HEK293 (cell line): ENCODE measurements around the gene ZSWIM4.

Source experiments
- GLIS1 ChIP-seq: fragments of 450-650 bp; formaldehyde crosslinking; IDR thresholded peaks from 2 replicates; pipeline ENCODE4 v1.5.1; 2016; ENCODE audit warnings: missing biosample characterization, missing genetic modification characterization
- HIC1 ChIP-seq: fragments of 450-650 bp; formaldehyde crosslinking; IDR thresholded peaks from 2 replicates; pipeline ENCODE4 v1.5.1; 2016; ENCODE audit warnings: missing biosample characterization, missing genetic modification characterization
- INSM2 ChIP-seq: fragments of 450-650 bp; formaldehyde crosslinking; IDR thresholded peaks from 2 replicates; pipeline ENCODE4 v1.5.1; 2016; ENCODE audit warnings: missing biosample characterization, missing genetic modification characterization
- KLF10 ChIP-seq: fragments of 450-650 bp; IDR thresholded peaks from 2 replicates; pipeline ENCODE4 v1.5.1; 2018; ENCODE audit warnings: missing biosample characterization, mild to moderate bottlenecking, missing genetic modification characterization
- KLF8 ChIP-seq: fragments of 450-650 bp; formaldehyde crosslinking; IDR thresholded peaks from 2 replicates; pipeline ENCODE4 v1.5.1; 2016; ENCODE audit warnings: missing biosample characterization, missing genetic modification characterization
- PBX3 ChIP-seq: sonication (generic); formaldehyde crosslinking; IDR thresholded peaks from 2 replicates; pipeline ENCODE4 v1.8.1; 2022; ENCODE audit warnings: mild to moderate bottlenecking, moderate library complexity, missing genetic modification reagents
- SCRT2 ChIP-seq: fragments of 450-650 bp; formaldehyde crosslinking; IDR thresholded peaks from 2 replicates; pipeline ENCODE4 v1.5.1; 2016; ENCODE audit warnings: missing biosample characterization, missing genetic modification characterization
- SP3 ChIP-seq: fragments of 450-650 bp; formaldehyde crosslinking; IDR thresholded peaks from 2 replicates; pipeline ENCODE4 v1.5.1; 2016; ENCODE audit warnings: missing biosample characterization, missing genetic modification characterization
- SP7 ChIP-seq: fragments of 450-650 bp; formaldehyde crosslinking; IDR thresholded peaks from 2 replicates; pipeline ENCODE4 v1.5.1; 2016; ENCODE audit warnings: missing biosample characterization, missing genetic modification characterization
- TRIM28 ChIP-seq: IDR thresholded peaks from 2 replicates; pipeline ENCODE4 v1.6.1; 2011; ENCODE audit warnings: low read length, control low read depth, borderline replicate concordance
- ZBTB8A ChIP-seq: fragments of 450-650 bp; formaldehyde crosslinking; IDR thresholded peaks from 2 replicates; pipeline ENCODE4 v1.5.1; 2016; ENCODE audit warnings: missing biosample characterization, missing genetic modification characterization
- ZEB2 ChIP-seq: fragments of 450-650 bp; formaldehyde crosslinking; IDR thresholded peaks from 2 replicates; pipeline ENCODE4 v1.5.1; 2016; ENCODE audit warnings: missing biosample characterization, missing genetic modification characterization
- ZFHX2 ChIP-seq: fragments of 450-650 bp; formaldehyde crosslinking; conservative IDR thresholded peaks from 2 replicates; pipeline ENCODE4 v1.5.1; 2016; ENCODE audit warnings: missing biosample characterization, missing genetic modification characterization
- ZFP37 ChIP-seq: fragments of 450-650 bp; formaldehyde crosslinking; IDR thresholded peaks from 2 replicates; pipeline ENCODE4 v1.5.1; 2016; ENCODE audit warnings: missing biosample characterization, missing genetic modification characterization
- ZFP69B ChIP-seq: fragments of 450-650 bp; formaldehyde crosslinking; IDR thresholded peaks from 2 replicates; pipeline ENCODE4 v1.5.1; 2016; ENCODE audit warnings: missing biosample characterization, missing genetic modification characterization
- ZIC2 ChIP-seq: fragments of 450-650 bp; formaldehyde crosslinking; IDR thresholded peaks from 2 replicates; pipeline ENCODE4 v1.5.1; 2016; ENCODE audit warnings: missing biosample characterization, missing genetic modification characterization
- ZNF146 ChIP-seq: fragments of 450-650 bp; formaldehyde crosslinking; IDR thresholded peaks from 2 replicates; pipeline ENCODE4 v1.5.1; 2016; ENCODE audit warnings: missing biosample characterization, missing genetic modification characterization
- ZNF214 ChIP-seq: fragments of 450-650 bp; formaldehyde crosslinking; IDR thresholded peaks from 2 replicates; pipeline ENCODE4 v1.5.1; 2017; ENCODE audit warnings: missing biosample characterization, mild to moderate bottlenecking, missing genetic modification characterization, borderline replicate concordance
- ZNF221 ChIP-seq: fragments of 450-650 bp; formaldehyde crosslinking; IDR thresholded peaks from 2 replicates; pipeline ENCODE4 v1.5.1; 2017; ENCODE audit warnings: missing biosample characterization, missing genetic modification characterization, borderline replicate concordance
- ZNF239 ChIP-seq: fragments of 450-650 bp; formaldehyde crosslinking; IDR thresholded peaks from 2 replicates; pipeline ENCODE4 v1.5.1; 2016; ENCODE audit warnings: missing biosample characterization, missing genetic modification characterization
- ZNF280D ChIP-seq: fragments of 450-650 bp; formaldehyde crosslinking; IDR thresholded peaks from 2 replicates; pipeline ENCODE4 v1.5.1; 2016; ENCODE audit warnings: missing biosample characterization, missing genetic modification characterization
- ZNF37A ChIP-seq: fragments of 450-650 bp; IDR thresholded peaks from 2 replicates; pipeline ENCODE4 v1.5.1; 2018; ENCODE audit warnings: missing biosample characterization, missing genetic modification characterization
- ZNF394 ChIP-seq: fragments of 450-650 bp; formaldehyde crosslinking; IDR thresholded peaks from 2 replicates; pipeline ENCODE4 v1.5.1; 2016; ENCODE audit warnings: missing biosample characterization, missing genetic modification characterization, mild to moderate bottlenecking, moderate library complexity, borderline replicate concordance
- ZNF398 ChIP-seq: fragments of 450-650 bp; formaldehyde crosslinking; IDR thresholded peaks from 2 replicates; pipeline ENCODE4 v1.5.1; 2017; ENCODE audit warnings: missing biosample characterization, missing genetic modification characterization
- ZNF423 ChIP-seq: fragments of 450-650 bp; formaldehyde crosslinking; IDR thresholded peaks from 2 replicates; pipeline ENCODE4 v1.5.1; 2016; ENCODE audit warnings: missing biosample characterization, missing genetic modification characterization
- ZNF596 ChIP-seq: fragments of 450-650 bp; IDR thresholded peaks from 2 replicates; pipeline ENCODE4 v1.5.0; 2018; ENCODE audit warnings: missing biosample characterization, mild to moderate bottlenecking, missing genetic modification characterization, moderate library complexity
- ZNF654 ChIP-seq: fragments of 450-650 bp; formaldehyde crosslinking; IDR thresholded peaks from 2 replicates; pipeline ENCODE4 v1.5.1; 2016; ENCODE audit warnings: low read depth, missing biosample characterization, missing genetic modification characterization
- ZNF785 ChIP-seq: fragments of 450-650 bp; formaldehyde crosslinking; IDR thresholded peaks from 2 replicates; pipeline ENCODE4 v1.5.1; 2016; ENCODE audit warnings: missing biosample characterization, missing genetic modification characterization
- ZNF843 ChIP-seq: fragments of 450-650 bp; formaldehyde crosslinking; IDR thresholded peaks from 2 replicates; pipeline ENCODE4 v1.5.1; 2016; ENCODE audit warnings: missing biosample characterization, missing genetic modification characterization
- ZSCAN30 ChIP-seq: fragments of 450-650 bp; IDR thresholded peaks from 2 replicates; pipeline ENCODE4 v1.5.1; 2018; ENCODE audit warnings: missing biosample characterization, mild to moderate bottlenecking, missing genetic modification characterization, moderate library complexity

The ZSWIM4 gene

GRCh38 chr19:13846557-13847406 lies 51.5 kb downstream of the ZSWIM4 start (continued):
- TF ChIP-seq PBX3 (no peak), GLIS1 (peak; percentile 97), ZNF398 (tag by site-specific recombination) (peak; percentile 93), KLF8 (peak; percentile 93), ZNF654 (tag by site-specific recombination) (no peak), ZNF280D (no peak), SP3 (peak; percentile 38; the same call in 1 of the 2 replicates), SP7 (peak; percentile 89), SCRT2 (peak; percentile 56), ZNF423 (peak; percentile 85), ZNF239 (tag by site-specific recombination) (no peak), ZNF785 (tag by site-specific recombination) (no peak), ZNF146 (peak; percentile 3; the same call in 1 of the 2 replicates), ZNF394 (peak; percentile 77), INSM2 (peak; percentile 85; the same call in 1 of the 2 replicates), ZNF37A (tag by site-specific recombination) (0 out of 2 replicates have a peak, but pooled peaks have one; percentile 27), ZNF221 (tag by site-specific recombination) (0 out of 2 replicates have a peak, but pooled peaks have one; percentile 67), ZNF596 (peak; percentile 29; the same call in 1 of the 2 replicates), ZFHX2 (tag by site-specific recombination) (peak; percentile 69), TRIM28 (no peak), ZFP69B (tag by site-specific recombination) (peak; percentile 75), ZNF843 (tag by site-specific recombination) (peak; percentile 47; the same call in 1 of the 2 replicates), KLF10 (tag by site-specific recombination) (peak; percentile 93), ZFP37 (tag by site-specific recombination) (0 out of 2 replicates have a peak, but pooled peaks have one; percentile 19), ZSCAN30 (peak; percentile 88), ZIC2 (peak; percentile 83), ZNF214 (peak; percentile 37; the same call in 1 of the 2 replicates), HIC1 (tag by site-specific recombination) (peak; percentile 99), ZEB2 (peak; percentile 92), ZBTB8A (tag by site-specific recombination) (peak; percentile 66)
